NB4 (cell line): ENCODE data around the gene ANKRD31.

ENCODE experiments used
- DNase-seq: peaks from one replicate; pipeline ENCODE4 v3.0.0; 2010; ENCODE audit warnings: low read depth
- H3K4me3 ChIP-seq: one replicate; pipeline ENCODE4 v1.5.1; 2011; ENCODE audit warnings: mild to moderate bottlenecking, low read depth, low read length, moderate library complexity
- MYC ChIP-seq: IDR thresholded peaks from 2 replicates; pipeline ENCODE4 v1.6.1; 2011; ENCODE audit warnings: low read depth, low read length
- POLR2A ChIP-seq: IDR thresholded peaks from 2 replicates; pipeline ENCODE4 v1.6.1; 2011; ENCODE audit warnings: mild to moderate bottlenecking; ENCODE audit not compliant: insufficient read length; ENCODE audit errors: extremely low read depth
- TF ChIP-seq, protein P1 (sequence below): IDR thresholded peaks from one replicate; pipeline ENCODE4 v1.5.1; 2012; ENCODE audit warnings: low read depth, low read length
- TF ChIP-seq, protein P2 (sequence below): IDR thresholded peaks from 2 replicates; pipeline ENCODE4 v1.6.1; 2011; ENCODE audit warnings: low read depth, low read length

Gene ANKRD31

DNA sequence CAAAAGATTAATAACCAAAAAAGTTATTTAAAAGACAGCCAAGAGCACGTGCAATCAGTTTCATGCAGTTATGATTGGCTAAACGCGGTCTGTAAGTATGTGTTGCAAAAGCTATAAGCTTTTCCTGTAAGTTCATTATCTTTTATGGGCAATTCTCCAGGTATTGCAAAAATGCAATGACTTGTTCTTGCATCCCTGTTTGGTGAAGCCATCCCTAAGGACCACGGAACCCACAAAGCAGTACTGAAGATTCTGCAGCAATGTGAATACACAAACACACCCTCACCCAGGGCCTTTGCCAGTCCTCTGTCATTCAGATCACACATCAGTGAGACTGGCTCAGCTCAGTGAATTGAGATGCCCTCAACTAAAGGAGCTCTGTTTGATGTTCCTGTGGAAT lies 195.7 kb downstream of the ANKRD31 start:
- DNase-seq, result no peak
- H3K4me3 ChIP-seq, result no peak overlapping the region
- TF ChIP-seq, protein P1, sequence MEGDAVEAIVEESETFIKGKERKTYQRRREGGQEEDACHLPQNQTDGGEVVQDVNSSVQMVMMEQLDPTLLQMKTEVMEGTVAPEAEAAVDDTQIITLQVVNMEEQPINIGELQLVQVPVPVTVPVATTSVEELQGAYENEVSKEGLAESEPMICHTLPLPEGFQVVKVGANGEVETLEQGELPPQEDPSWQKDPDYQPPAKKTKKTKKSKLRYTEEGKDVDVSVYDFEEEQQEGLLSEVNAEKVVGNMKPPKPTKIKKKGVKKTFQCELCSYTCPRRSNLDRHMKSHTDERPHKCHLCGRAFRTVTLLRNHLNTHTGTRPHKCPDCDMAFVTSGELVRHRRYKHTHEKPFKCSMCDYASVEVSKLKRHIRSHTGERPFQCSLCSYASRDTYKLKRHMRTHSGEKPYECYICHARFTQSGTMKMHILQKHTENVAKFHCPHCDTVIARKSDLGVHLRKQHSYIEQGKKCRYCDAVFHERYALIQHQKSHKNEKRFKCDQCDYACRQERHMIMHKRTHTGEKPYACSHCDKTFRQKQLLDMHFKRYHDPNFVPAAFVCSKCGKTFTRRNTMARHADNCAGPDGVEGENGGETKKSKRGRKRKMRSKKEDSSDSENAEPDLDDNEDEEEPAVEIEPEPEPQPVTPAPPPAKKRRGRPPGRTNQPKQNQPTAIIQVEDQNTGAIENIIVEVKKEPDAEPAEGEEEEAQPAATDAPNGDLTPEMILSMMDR, result no peak
- no peak for TF ChIP-seq POLR2A
- TF ChIP-seq, protein P2, sequence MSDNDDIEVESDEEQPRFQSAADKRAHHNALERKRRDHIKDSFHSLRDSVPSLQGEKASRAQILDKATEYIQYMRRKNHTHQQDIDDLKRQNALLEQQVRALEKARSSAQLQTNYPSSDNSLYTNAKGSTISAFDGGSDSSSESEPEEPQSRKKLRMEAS, result no peak
- TF ChIP-seq MYC, result no peak

DNA sequence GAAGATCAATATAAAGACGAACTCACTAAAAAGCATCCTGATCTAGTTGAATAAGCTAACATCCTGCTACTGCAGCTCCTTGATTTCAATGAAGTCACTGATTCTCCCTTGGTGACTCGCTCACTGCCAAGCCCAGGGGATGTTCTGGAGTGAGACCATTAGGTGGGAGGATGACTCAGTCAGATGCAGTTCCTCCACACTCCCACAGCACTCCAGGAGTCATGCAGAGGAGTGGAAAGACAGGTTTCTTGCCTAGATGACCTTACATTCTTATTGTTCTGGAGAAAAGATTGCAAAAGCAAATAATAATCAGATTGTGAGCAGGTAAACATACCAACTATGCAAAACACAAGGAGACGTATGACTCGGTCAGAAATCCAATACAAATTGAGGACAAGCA lies 199.6 kb downstream of the ANKRD31 start:
- DNase-seq, result peak; percentile 11
- TF ChIP-seq MYC (no peak), POLR2A (no peak)
- TF ChIP-seq, protein P2, result no peak
- TF ChIP-seq, protein P1, result no peak
- no peak overlapping the region for H3K4me3 ChIP-seq

DNA sequence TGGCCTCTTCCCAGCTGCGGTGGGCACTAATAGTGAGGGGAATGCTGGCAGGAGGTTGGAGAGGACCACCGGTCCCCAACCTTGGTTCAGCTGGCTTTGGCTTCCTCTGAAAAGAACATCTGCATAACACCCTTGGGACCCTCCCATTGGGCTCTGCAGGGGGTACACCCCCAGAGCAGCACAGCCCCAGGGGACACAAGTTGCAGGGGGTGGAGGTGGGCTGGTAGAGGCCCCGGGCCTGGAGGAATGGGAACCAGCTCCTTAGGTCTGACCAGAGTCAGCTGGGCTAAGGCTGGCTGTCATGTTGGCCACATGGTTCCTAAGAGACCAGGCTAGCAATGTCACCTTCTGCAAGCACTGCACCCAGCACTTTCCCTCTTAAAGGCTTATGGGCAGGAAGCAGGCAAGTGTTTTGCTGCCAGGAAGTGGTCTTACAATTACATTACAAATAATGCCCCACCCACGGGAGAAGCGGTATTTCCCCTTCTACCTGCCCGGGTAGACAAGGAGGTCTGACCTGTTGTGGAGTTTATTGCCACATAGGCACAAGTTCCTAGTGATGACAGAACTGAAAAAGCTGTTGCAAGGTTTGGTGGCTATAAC lies 202.4 kb downstream of the ANKRD31 start:
- no peak for TF ChIP-seq POLR2A
- TF ChIP-seq, protein P1, result no peak
- TF ChIP-seq, protein P2, result no peak
- no peak for TF ChIP-seq MYC
- H3K4me3 ChIP-seq, result no peak overlapping the region
- no peak for DNase-seq

DNA sequence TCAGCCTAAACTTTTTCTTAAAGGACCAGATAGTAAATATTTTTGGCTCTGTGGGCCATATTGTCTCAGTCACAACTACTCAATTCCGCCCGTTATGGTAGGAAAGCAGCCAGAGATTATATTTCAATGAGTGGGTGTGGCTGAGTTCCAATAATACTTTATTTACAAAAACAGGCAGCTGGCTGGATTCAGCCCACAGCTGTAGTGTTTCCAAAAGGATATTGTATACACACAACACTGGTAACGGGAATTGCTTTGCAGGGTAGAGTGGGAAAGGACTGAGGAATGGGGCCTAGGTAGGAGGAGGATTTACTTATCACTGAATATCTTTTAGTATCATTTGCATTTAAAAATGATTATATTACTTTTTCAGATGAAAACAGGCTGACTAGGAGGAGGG lies 205.3 kb downstream of the ANKRD31 start:
- TF ChIP-seq, protein P2, result no peak
- TF ChIP-seq POLR2A (no peak), MYC (no peak)
- TF ChIP-seq, protein P1, result no peak

DNA sequence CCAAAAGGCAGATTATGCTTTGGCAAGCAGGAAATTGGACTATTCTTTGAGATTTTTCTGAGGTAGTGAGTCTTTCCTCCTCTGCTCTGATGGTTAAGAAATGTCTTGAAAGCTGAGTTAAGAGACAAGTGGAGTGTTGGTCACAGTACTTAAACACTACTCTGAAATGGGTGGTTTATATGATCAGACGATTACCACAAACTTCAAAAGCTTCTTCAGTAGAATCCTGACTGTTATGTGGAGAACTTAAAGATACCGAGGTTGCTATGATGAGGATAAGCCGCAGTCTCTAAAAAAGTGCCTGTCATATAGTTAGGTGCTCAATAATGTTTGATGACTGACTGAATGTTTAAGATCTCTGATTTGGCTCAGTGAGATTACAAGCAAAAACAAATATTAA lies 208.6 kb downstream of the ANKRD31 start:
- DNase-seq, result no peak
- TF ChIP-seq MYC (no peak), POLR2A (no peak)
- TF ChIP-seq, protein P2, result no peak
- TF ChIP-seq, protein P1, result no peak
- no peak overlapping the region for H3K4me3 ChIP-seq

More for the DNA sequence above, 205.3 kb downstream of the ANKRD31 start:
- no peak for DNase-seq
- no peak overlapping the region for H3K4me3 ChIP-seq
